H9 (cell line): Measurements from ENCODE around the gene HPDL. TPM values are rescaled to one million over a fixed set of nuclear protein-coding genes. Genes with fewer than 3 reads are reported as not detected.

Experiments used
- DNase-seq: peaks from one replicate; pipeline ENCODE4 v3.0.0-alpha.2; 2017
- H2AFZ ChIP-seq: one replicate; pipeline ENCODE4 v1.6.1; 2013; ENCODE audit warnings: mild to moderate bottlenecking, low read length, control low read depth, moderate library complexity
- H2AK5ac ChIP-seq: 2 replicates; pipeline ENCODE4 v1.6.1; 2013; ENCODE audit warnings: low read length, control low read depth, mixed read lengths; ENCODE audit not compliant: insufficient read length
- H2BK120ac ChIP-seq: one replicate; pipeline ENCODE4 v1.6.1; 2013; ENCODE audit warnings: low read depth, mild to moderate bottlenecking, low read length, control low read depth, inconsistent platforms; ENCODE audit not compliant: poor library complexity, severe bottlenecking
- H2BK12ac ChIP-seq: 2 replicates; pipeline ENCODE4 v1.6.1; 2013; ENCODE audit warnings: low read length, control low read depth, mixed read lengths, low read depth; ENCODE audit not compliant: insufficient read length
- H2BK15ac ChIP-seq: 2 replicates; pipeline ENCODE4 v1.6.1; 2013; ENCODE audit warnings: low read depth, low read length, control low read depth
- H2BK20ac ChIP-seq: one replicate; pipeline ENCODE4 v1.6.1; 2013; ENCODE audit warnings: low read depth, mild to moderate bottlenecking, low read length, control low read depth, inconsistent platforms; ENCODE audit not compliant: poor library complexity, severe bottlenecking
- H2BK5ac ChIP-seq: 2 replicates; pipeline ENCODE4 v1.6.1; 2013; ENCODE audit warnings: low read length, control low read depth, mixed read lengths; ENCODE audit not compliant: insufficient read length
- H3K14ac ChIP-seq: 2 replicates; pipeline ENCODE4 v1.6.1; 2013; ENCODE audit warnings: low read length, control low read depth; ENCODE audit not compliant: insufficient read depth
- H3K18ac ChIP-seq: 2 replicates; pipeline ENCODE4 v1.6.1; 2013; ENCODE audit warnings: low read depth, mild to moderate bottlenecking, mixed read lengths, low read length, control low read depth; ENCODE audit not compliant: insufficient read length
- H3K23ac ChIP-seq: 2 replicates; pipeline ENCODE4 v1.6.1; 2013; ENCODE audit warnings: low read length, control low read depth, mixed read lengths, low read depth; ENCODE audit not compliant: insufficient read length
- H3K23me2 ChIP-seq: 2 replicates; pipeline ENCODE4 v1.6.1; 2013; ENCODE audit warnings: low read depth, mild to moderate bottlenecking, mixed read lengths, low read length, control low read depth; ENCODE audit not compliant: insufficient read length, poor library complexity, severe bottlenecking
- H3K27ac ChIP-seq: 2 replicates; pipeline ENCODE4 v1.5.1; 2013; ENCODE audit warnings: low read length, control low read depth, mixed read lengths, low read depth; ENCODE audit not compliant: insufficient read length
- H3K27me3 ChIP-seq: 2 replicates; pipeline ENCODE4 v1.6.1; 2013; ENCODE audit warnings: low read length, control low read depth, inconsistent platforms; ENCODE audit not compliant: insufficient read depth
- H3K4ac ChIP-seq: 2 replicates; pipeline ENCODE4 v1.6.1; 2013; ENCODE audit warnings: low read depth, mild to moderate bottlenecking, control low read depth, inconsistent platforms, low read length, moderate library complexity
- H3K4me1 ChIP-seq: 2 replicates; pipeline ENCODE4 v1.6.1; 2013; ENCODE audit warnings: low read length, control low read depth, inconsistent platforms; ENCODE audit not compliant: insufficient read depth
- H3K4me2 ChIP-seq: 2 replicates; pipeline ENCODE4 v1.6.1; 2013; ENCODE audit warnings: low read length, control low read depth, mixed read lengths; ENCODE audit not compliant: insufficient read length, insufficient read depth
- H3K56ac ChIP-seq: 2 replicates; pipeline ENCODE4 v1.6.1; 2013; ENCODE audit warnings: low read depth, mild to moderate bottlenecking, mixed read lengths, low read length, control low read depth; ENCODE audit not compliant: insufficient read length
- H3K79me1 ChIP-seq: 2 replicates; pipeline ENCODE4 v1.6.1; 2013; ENCODE audit warnings: low read depth, mild to moderate bottlenecking, moderate library complexity, low read length, control low read depth, inconsistent platforms; ENCODE audit not compliant: insufficient read depth, poor library complexity, severe bottlenecking
- H3K79me2 ChIP-seq: 2 replicates; pipeline ENCODE4 v1.6.1; 2013; ENCODE audit warnings: low read length, control low read depth, inconsistent platforms; ENCODE audit not compliant: insufficient read depth
- H3K9ac ChIP-seq: 2 replicates; pipeline ENCODE4 v1.6.1; 2013; ENCODE audit warnings: low read length, control low read depth, mixed read lengths; ENCODE audit not compliant: insufficient read length; ENCODE audit errors: extremely low read depth
- H3K9me3 ChIP-seq: one replicate; pipeline ENCODE4 v1.6.1; 2013; ENCODE audit warnings: low read depth, low read length, inconsistent platforms; ENCODE audit not compliant: control insufficient read depth
- H3T11ph ChIP-seq: one replicate; pipeline ENCODE4 v1.6.1; 2013; ENCODE audit warnings: mild to moderate bottlenecking, low read length, control low read depth, inconsistent platforms
- H4K20me1 ChIP-seq: one replicate; pipeline ENCODE4 v1.6.1; 2013; ENCODE audit not compliant: control insufficient read depth, insufficient read length, insufficient read depth
- H4K5ac ChIP-seq: 2 replicates; pipeline ENCODE4 v1.6.1; 2013; ENCODE audit warnings: low read depth, mild to moderate bottlenecking, mixed read lengths, low read length, control low read depth; ENCODE audit not compliant: insufficient read length
- H4K8ac ChIP-seq: replicated peaks from 2 replicates; pipeline ENCODE4 v1.6.1; 2013; ENCODE audit warnings: low read length, control low read depth, mixed read lengths, low read depth; ENCODE audit not compliant: insufficient read length
- H4K91ac ChIP-seq: 2 replicates; pipeline ENCODE4 v1.6.1; 2013; ENCODE audit warnings: low read depth, mild to moderate bottlenecking, moderate library complexity, mixed read lengths, low read length, control low read depth; ENCODE audit not compliant: insufficient read length
- H3K27ac Mint-ChIP-seq, 3 experiments: 2 replicates in 2 of 3; 3 replicates in 1 of 3; pipeline ENCODE4 v1.8.0; 2020 to 2021; ENCODE audit warnings: mixed read lengths in 3 of 3, mild to moderate bottlenecking in 1 of 3, moderate library complexity in 1 of 3
- H3K27me3 Mint-ChIP-seq: 2 replicates; pipeline ENCODE4 v1.8.0; 2021; ENCODE audit warnings: low read depth, mild to moderate bottlenecking, moderate library complexity, mixed read lengths
- H3K36me3 Mint-ChIP-seq, 3 experiments: 2 replicates in 2 of 3; 3 replicates in 1 of 3; pipeline ENCODE4 v1.8.0; 2020 to 2021; ENCODE audit warnings: low read depth in 3 of 3, mixed read lengths in 3 of 3; ENCODE audit not compliant: insufficient read depth in 1 of 3
- H3K4me1 Mint-ChIP-seq, 2 experiments: 2 replicates each; pipeline ENCODE4 v1.8.0; 2020; ENCODE audit warnings: mixed read lengths in 2 of 2
- H3K4me3 Mint-ChIP-seq, 2 experiments: 2 replicates in 1 of 2; 3 replicates in 1 of 2; pipeline ENCODE4 v1.8.0; 2020 to 2021; ENCODE audit warnings: mild to moderate bottlenecking in 2 of 2, mixed read lengths in 2 of 2, moderate library complexity in 1 of 2
- H3K9me3 Mint-ChIP-seq, 2 experiments: 2 replicates in 1 of 2; 3 replicates in 1 of 2; pipeline ENCODE4 v1.8.0; 2020; ENCODE audit warnings: mild to moderate bottlenecking in 2 of 2, mixed read lengths in 2 of 2, moderate library complexity in 1 of 2
- WGBS: extraction: QIAGEN DNeasy Blood & Tissue Kit; methylation state at CpG from one replicate; pipeline ENCODE4 v1.1.7; 2013; ENCODE audit warnings: missing lambda C conversion rate, low lambda C conversion rate, mixed read lengths; ENCODE audit not compliant: insufficient read length; ENCODE audit errors: extremely low coverage; 5-methylcytosine and 5-hydroxymethylcytosine counted together
- total RNA-seq: library from RNA; stranded (reverse); gene quantifications from 2 replicates; pipeline ENCODE4 v1.2.1, GENCODE V29; 2021
- TF ChIP-seq, protein P1 (sequence below): fragments of 200-600 bp; sonication (generic); conservative IDR thresholded peaks from 3 replicates; pipeline ENCODE4 v1.8.0; 2021; ENCODE audit warnings: antibody characterized with exemption, mild to moderate bottlenecking

Gene HPDL
- total RNA-seq, 1 experiment from 2014 or later, result 10.6 TPM

DNA sequence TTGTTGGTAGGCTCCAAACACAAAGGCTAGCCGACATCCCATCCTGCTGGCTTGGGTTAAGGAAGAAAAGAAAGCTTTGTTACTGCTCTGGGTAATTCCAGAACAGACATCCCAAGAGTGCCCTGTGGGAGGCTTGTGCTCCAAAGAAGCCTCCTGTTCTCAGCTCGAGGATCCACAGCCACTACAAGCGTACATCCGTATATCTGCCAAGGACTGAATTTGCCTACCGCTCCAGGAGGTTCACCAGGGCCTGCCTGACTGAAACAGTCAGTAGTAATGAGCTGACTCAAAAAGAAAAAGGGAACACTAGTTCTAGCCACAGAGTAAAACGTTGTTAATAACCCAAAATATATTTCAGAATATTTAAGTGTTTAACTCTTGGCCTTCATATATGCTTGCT lies 38.4 kb downstream of the HPDL start:
- Histone ChIP-seq H3T11ph (no peak overlapping the region), H3K27me3 (no peaks in the 10 kb centered on the region), H3K27ac (no peak overlapping the region), H2AK5ac (no peak overlapping the region), H3K18ac (no peak overlapping the region), H3K79me1 (no peaks in the 10 kb centered on the region), H4K8ac (no peak overlapping the region), H3K14ac (no peak overlapping the region), H2BK120ac (no peak overlapping the region), H3K9ac (no peak overlapping the region), H4K91ac (no peak overlapping the region), H3K56ac (no peak overlapping the region), H3K4me2 (no peak overlapping the region), H4K5ac (no peak overlapping the region), H3K4me1 (peaks cover 5% of the 10 kb centered on the region; the same call in 1 of the 2 replicates), H3K23me2 (no peaks in the 10 kb centered on the region), H2BK5ac (no peak overlapping the region), H3K23ac (no peak overlapping the region), H2BK12ac (no peak overlapping the region), H2BK15ac (no peak overlapping the region), H3K4ac (no peak overlapping the region), H4K20me1 (no peaks in the 10 kb centered on the region), H2AFZ (no peak overlapping the region), H3K79me2 (no peaks in the 10 kb centered on the region), H3K9me3 (no peaks in the 10 kb centered on the region), H2BK20ac (no peak overlapping the region)
- H3K9me3 Mint-ChIP-seq, result no peaks in the 10 kb centered on the region
- H3K27me3 Mint-ChIP-seq, result no peaks in the 10 kb centered on the region
- DNase-seq, result no peak
- H3K27ac Mint-ChIP-seq, result no peak overlapping the region
- H3K4me3 Mint-ChIP-seq, result no peak overlapping the region
- H3K36me3 Mint-ChIP-seq, result no peaks in the 10 kb centered on the region
- WGBS, result no CpG with 5 or more reads among the region's 6 CpGs
- TF ChIP-seq, protein P1, sequence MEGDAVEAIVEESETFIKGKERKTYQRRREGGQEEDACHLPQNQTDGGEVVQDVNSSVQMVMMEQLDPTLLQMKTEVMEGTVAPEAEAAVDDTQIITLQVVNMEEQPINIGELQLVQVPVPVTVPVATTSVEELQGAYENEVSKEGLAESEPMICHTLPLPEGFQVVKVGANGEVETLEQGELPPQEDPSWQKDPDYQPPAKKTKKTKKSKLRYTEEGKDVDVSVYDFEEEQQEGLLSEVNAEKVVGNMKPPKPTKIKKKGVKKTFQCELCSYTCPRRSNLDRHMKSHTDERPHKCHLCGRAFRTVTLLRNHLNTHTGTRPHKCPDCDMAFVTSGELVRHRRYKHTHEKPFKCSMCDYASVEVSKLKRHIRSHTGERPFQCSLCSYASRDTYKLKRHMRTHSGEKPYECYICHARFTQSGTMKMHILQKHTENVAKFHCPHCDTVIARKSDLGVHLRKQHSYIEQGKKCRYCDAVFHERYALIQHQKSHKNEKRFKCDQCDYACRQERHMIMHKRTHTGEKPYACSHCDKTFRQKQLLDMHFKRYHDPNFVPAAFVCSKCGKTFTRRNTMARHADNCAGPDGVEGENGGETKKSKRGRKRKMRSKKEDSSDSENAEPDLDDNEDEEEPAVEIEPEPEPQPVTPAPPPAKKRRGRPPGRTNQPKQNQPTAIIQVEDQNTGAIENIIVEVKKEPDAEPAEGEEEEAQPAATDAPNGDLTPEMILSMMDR, result no peak
- peaks cover 15 to 22% of the 10 kb centered on the region in 2 experiments for H3K4me1 Mint-ChIP-seq
